DMS 273 treated with DMSO at 0.1 percent for 48 hours (cell line): Measurements from ENCODE around the gene DHRS4.
"Not testable (repeated sequence)": the region's sequence is repeated elsewhere in the genome, so short reads cannot be mapped to it uniquely, and the experiment has no call there.

Source experiments
- DNase-seq: peaks from one replicate; lab custom pipeline; 2025; lab: John Stamatoyannopoulos, UW

Gene DHRS4

DNA sequence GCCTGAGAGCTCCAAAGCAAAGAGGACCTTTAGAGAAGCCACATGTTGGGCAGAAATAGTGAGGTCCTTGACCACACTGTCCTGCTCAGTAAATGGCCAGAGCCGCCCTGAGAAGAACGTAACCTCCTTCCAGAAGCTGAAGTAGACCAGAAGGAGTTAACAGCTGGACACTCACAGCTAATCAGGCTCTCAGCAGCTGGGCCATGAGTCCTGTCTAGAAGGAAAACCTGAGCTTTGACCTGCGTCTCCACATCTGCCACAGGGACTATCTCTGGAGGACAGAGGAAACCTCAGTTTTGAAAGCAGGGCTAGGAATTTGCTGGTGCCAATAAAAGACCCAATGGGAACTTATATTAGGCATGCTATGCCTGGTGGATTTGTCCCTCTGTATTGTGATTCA is 12.3 kb upstream of the DHRS4 start:
- no peak for DNase-seq

DNA sequence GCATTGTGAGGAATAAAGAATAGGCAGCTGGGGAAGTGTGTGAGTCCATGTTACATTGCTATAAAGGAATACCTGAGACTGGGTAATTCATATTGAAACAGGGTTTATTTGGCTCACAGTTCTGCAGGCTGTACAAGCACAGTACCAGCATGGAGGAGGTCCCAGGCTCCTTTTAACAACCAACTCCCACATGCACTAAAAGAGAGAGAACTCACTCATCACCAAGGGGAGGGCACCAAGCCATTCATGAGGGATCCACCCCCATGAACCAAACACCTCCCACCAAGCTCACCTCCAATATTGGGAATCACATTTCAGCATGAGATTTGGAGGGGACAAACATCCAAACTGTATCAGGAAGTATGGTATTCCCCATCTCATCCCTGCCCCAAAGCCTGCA is 11.9 kb upstream of the DHRS4 start:
- no peak for DNase-seq

DNA sequence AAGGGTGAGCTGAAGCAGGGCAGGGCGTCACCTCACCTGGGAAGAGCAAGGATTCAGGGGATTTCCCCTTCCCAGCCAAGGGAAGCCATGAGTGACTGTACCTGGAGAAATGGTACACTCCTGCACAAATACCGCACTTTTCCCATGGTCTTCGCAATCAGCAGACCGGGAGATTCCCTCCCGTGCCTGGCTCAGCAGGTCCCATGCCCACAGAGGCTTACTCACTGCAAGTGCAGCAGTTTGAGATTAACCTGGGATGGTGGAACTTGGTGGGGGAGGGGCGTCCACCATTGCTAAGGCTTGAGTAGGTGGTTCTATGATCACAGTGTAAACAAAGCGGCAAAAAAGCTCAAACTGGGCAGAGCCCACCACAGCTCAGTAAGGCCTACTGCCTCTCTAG is 11.0 kb upstream of the DHRS4 start:
- DNase-seq: no peak

DNA sequence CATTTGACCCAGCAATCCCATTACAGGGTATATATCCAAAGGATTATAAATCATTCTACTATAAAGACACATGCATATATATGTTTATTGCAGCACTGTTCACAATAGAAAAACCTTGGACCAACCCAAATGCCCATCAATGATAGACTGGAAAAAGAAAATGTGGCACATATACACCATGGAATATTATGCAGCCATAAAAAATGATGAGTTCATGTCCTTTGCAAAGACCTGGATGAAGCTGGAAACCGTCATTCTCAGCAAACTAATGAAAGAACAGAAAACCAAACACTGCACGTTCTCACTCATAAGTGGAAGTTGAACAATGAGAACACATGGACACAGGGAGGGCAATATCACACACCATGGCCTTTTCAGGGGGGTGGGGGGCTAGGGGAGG is 4.5 kb upstream of the DHRS4 start:
- not testable (repeated sequence) for DNase-seq

DNA sequence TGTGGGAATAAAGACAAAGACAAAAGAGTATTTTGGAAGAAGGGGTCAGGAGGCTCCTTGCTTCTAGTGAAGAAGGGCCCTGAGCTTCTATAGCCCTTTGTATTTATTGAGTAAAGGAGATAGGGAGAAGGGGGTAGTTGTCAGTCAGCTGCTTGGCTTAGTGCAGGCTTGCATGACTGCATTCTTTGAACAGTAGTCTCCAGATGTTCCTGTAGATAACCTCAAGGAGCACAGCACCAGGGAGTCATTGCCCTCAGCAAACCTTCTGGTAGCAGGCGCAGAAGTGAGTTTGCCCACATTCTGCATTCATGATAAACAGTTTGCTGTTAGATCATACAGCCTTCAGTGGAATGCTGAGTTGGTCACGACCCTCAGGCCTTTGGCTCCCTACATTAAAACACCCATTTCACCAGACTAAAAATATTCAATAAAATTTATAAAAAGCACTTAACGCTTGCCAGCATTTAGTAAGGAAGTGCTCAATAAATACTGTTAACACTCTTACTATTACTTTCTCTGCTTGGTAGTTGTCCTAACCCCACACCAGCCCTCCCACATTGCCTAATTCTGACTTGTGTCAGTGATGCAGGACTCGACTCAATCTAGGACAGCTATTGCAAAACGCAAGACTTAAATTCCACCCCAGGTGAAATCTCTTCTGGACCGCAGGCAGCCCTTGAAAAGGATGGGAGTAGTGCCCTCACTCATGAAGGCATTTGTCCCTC is 3.0 kb upstream of the DHRS4 start:
- no peak for DNase-seq

DNA sequence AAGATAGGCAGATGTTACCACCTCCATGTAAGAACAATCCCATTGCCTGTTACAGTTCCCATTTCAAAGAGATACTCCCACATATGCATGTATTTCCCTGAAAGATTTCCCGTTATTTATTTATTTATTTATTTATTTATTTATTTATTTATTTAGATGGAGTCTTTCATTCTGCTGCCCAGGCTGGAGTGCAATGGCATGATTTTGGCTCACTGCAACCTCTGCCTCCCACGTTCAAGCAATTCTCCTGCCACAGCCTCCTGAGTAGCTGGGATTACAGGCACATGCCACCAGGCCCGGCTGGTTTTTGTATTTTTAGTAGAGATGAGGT is 2.5 kb upstream of the DHRS4 start:
- not testable (repeated sequence) for DNase-seq

DNA sequence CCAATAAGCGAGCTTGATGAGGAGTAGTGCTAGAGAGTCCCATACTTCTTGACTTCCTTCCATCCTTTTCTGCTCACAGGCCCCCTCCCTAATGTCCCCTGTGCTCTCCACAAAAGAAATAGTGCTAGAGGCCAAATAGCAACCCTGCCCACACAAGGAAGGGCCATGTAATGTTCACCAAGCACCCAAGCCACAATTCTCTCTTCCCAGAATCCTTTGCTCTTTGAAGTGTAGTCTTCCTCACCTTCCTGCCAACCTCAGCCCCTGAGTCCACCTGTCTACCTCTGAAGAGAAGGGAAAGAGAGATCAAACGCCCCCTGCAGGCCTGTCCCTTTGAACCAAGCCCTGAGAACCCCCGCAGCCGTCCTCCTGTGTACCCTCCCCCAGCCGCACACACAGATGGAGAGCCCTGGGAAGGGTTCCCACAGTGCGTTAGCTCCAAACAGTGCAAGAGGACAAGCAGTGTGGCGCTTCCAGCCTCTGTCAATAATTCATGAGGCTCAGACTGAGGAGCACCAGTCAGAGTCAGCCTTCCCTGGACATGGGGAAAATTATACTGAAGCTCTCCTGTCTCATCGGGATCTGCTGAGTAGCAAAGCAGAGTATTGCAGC is 1.9 kb upstream of the DHRS4 start:
- DNase-seq: no peak

DNA sequence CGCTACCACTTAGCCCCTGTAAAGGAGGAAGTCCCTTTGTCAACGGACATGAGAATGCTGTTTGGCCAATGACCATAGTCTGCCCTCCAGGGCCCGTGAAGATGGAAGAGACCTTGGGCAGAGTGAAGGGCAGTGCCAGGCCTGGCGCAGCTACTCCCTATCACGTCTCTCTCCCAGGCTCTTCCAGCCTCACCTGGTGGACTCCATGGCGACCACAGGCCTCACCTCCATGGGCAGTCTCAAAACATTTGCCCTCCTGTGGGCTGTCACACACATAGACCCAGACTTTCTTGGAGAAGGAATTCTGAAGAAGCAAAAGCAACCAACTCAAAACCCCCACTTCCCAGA is 480 bp upstream of the DHRS4 start:
- DNase-seq: not testable (repeated sequence)

DNA sequence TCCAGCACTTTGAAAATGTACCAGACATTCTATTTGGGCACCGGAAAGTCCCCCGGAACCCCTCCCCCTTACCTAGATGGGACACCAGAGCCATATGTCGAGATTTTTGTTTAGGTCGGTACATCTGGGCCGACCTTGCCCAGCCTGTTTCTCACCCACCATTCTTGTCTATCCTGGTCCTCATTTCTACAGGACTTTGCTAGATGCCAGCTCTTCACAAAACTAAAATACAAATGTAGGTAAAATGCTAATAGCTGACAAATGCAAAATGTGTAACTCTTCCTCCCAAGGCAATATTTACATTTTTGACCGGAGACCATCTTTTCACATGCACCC is 677 bp downstream of the DHRS4 start:
- DNase-seq: not testable (repeated sequence)

DNA sequence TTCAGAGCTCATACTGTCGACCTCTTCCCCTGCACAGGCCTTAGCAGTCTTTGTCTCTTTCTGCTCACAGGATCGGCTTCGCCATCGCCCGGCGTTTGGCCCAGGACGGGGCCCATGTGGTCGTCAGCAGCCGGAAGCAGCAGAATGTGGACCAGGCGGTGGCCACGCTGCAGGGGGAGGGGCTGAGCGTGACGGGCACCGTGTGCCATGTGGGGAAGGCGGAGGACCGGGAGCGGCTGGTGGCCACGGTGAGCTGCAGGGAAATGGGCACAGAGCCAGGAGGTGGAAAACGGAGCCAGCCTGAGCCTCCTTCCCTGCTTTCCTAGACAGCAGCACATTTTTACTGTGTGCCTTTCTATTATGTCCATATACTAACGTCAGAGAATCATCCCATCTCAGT is 1.4 kb downstream of the DHRS4 start:
- peak; percentile 34 for DNase-seq

DNA sequence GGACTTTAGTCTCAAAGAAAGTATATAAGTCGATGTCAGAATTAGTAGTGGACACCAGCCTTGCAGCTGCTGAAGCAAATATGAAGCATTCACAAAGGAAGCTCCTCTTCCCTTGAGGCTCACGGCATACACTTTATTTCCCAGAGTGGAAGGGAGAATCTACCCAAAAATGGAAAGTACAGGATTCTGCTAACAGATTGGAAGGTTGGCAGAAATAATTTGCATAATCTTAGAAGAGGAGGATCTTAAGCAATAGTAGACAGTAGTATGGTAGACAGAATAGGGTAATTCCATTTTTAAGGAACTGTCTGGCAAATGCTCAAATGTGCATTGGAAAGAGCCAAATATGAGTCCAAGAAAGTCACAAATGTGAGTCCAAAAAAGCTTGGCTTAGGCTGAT is 2.2 kb downstream of the DHRS4 start:
- DNase-seq: not testable (repeated sequence)

DNA sequence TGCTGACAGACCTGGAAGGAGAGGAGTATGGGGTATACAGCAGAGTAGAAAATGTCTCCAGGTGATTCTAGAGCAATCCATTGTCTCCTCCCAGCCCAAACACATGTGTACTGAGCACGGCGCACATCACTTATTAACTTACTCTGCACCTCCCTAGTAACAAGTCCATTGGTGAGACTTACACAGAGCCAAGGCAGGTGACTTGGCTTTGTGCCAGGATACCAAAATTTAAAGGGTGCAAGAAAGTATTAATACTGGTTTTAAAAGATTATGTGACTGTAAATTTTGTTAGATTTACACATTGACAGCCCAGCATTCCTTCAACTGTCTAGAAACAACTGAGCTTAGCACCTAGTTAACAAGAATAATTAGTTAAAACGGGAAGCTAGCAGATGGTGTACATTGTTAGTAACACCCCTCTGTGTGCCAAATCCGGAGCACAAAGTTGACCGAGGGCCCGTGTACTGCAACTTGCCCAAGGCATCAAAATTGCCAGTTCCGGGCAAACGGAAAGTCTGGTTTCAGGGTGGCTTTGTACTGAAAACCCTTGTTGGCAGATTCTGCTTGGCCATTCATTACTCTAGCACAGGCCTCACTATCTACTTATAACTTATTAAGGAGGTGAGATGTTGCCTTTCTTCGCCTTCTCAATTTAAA is 4.5 kb downstream of the DHRS4 start:
- DNase-seq: not testable (repeated sequence)

DNA sequence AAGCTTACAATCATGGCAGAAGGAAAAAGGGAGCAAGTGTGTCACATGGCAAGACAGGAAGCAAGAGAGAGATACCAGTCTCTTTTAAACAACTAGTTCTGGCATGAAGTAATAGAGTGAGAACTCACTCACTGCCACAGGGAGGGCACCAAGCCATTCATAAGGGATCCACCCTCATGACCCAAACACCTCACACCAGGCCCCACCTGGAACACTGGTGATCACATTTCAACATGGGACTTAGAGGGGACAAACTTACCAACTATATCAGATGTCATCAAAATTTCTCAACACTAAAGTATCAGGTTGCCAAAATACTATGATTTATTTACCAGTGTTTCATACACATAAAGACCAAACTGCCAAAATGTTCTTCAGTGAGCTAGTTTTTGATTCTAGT is 7.3 kb downstream of the DHRS4 start:
- DNase-seq: not testable (repeated sequence)

DNA sequence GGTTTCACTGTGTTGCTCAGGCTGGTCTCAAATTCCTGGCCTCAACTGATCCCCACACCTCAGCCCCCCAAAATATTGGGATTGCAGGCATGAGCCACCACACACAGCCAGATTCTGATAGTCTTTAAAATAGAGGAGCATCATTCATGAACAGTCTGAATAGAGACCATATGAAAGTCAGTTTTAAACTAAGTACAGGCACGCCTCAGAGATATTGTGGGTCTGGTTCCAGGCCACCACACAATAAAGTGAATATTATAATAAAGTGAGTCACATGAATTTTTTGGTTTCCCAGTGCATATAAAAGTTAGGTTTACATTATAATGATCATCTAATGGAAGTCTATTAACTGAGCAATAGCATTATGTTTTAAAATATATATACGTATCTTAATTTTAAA is 8.1 kb downstream of the DHRS4 start:
- not testable (repeated sequence) for DNase-seq

DNA sequence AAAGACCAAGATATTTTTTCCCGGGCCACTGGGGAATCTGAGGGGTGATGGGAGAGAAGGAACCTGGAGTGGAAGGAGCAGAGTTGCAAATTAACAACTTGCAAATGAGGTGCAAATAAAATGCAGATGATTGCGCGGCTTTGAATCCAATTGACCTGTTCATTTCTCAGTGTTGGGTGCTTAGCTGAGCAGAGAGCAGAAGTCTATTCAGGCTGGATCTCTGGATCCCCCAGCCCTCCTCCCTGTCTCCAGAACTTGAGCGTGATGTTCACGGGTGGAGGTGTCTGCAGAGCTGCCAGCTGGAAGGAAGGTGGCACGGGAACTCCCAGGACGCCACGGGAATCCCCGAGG is 15.5 kb downstream of the DHRS4 start:
- DNase-seq: not testable (repeated sequence)

DNA sequence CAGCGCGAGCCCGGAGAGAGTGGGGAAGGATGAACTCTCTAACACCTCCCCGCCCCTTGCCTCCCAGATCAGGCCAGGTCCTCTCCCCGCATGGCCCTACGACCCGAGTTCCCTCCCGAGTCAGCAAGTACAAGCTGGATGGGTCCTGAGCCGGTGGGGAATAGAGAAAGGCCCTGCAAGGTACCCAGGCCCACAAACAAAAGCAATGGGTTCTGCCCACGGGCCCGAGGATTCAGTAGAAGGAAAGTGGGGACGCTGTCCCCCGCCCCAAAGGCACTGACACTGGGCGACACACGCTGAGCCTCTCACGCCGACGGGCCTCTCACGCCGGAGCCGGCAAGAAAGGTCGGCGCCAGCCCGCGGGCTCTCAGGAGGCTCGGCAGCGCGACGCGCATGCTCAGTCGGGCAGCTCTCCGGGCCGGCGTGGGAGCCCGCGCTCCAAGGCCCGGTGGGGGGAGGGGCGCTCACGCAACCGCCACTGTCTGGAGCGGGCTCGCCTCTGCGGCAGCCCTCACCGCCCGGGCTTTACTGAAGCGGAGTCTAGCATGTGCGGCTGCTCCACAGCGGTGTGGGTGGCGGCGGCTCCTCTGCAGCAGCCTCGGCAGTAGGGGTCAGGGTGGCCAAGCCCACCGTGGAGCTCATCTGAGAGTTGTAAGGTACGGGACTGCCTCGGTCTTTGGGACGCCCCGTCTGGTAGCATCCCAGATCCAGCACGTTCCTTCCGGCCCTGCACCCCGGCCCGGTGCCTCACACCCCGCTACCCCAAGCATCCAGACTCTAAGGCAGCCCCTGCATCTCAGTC is 16.1 kb downstream of the DHRS4 start:
- not testable (repeated sequence) for DNase-seq

DNA sequence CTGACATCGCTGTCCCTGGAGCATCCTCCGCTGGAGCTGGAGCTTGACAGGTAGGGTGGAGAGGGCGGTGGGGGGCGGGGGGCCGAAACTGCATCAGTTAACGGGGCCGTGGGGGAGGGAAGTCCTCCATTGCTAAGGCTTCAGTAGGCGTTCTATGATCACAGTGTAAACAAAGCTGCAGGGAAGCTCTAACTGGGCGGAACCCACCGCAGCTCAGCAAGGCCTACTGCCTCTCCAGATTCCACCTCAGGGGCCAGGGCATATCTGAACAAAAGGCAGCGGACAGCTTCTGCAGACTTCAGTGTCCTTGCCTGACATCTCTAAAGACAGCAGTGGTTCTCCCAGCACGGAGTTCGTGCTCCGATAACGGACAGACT is 16.7 kb downstream of the DHRS4 start:
- not testable (repeated sequence) for DNase-seq

DNA sequence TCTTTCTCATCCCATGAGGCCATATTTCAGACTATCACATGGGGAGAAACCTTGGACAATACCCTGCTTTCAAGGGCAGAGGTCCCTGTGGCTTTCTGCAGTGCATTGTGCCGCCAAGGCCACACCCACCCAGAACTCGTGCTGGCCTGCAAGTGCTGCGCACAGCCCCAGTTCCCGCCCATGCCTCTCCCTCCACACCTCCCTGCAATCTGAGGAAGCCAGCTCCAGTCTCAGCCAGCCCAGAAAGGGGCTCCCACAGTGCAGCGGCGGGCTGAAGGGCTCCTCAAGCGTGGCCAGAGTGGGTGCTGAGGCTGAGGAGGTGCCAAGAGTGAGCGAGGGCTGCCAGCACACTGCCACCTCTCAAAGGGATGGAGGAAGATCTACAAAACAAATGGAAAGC is 19.6 kb downstream of the DHRS4 start:
- not testable (repeated sequence) for DNase-seq

DNA sequence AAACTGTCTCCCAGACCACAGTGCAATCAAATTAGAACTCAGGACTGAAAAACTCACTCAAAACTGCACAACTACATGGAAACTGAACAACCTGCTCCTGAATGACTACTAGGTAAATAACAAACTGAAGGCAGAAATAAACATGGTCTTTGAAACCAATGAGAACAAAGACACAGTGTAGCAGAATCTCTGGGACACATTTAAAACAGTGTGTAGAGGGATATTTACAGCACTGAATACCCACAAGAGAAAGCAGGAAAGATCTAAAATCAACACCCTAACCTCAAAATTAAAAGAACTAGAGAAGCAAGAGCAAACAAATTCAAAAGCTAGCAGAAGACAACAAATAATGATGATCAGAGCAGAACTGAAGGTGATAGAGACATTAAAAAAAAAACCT is 20.5 kb downstream of the DHRS4 start:
- DNase-seq: not testable (repeated sequence)

DNA sequence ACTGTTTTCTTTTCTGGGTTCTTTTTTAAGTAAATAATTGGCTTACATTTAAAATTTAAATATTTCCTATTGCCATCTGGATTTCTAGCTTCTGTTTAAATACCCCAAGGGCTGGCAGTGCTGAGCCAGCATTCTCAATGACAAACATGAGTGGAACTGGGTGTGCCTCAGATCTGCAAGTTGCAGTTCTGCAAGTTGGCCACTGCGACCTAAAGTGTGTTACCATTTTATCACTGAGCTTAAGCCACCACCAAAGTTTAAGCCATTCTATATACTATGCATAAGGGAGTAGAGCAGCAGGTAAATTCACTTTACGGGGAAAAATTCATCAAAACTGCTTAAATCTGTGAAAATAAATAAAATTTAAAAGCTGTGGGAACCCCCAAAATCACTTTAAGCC is 23.6 kb downstream of the DHRS4 start:
- DNase-seq: not testable (repeated sequence)

DNA sequence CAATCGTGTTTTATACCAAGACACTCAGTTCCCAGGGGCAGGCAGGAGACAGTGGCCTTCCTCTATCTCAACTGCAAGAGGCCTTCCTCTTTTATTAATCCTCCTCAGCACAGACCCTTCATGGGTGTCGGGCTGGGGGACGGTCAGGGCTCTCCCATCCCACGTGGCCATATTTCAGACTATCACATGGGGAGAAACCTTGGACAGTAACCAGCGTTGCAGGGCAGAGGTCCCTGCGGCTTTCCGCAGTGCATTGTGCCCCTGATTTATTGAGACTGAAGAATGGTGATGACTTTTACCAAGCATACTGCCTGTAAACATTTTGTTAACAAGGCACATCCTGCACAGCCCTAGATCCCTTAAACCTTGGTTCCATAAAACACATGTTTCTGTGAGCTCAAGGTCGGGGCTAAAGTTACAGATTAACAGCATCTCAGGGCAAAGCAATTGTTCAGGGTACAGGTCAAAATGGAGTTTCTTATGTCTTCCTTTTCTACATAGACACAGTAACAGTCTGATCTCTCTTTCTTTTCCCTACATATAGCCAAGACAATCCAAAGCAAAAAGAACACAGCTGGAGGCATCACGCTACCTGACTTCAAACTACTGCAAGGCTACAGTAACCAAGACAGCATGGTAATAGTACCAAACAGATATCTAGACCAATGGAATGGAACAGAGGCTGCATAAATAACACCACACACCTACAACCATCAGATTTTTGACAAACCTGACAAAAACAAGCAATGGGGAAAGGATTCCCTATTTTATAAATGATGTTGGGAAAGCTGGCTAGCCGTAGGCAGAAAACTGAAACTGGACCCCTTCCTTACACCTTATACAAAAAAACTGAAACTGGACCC is 28.6 kb downstream of the DHRS4 start:
- not testable (repeated sequence) for DNase-seq
